Epithelial cell of prostate (primary cell): ENCODE results near the gene MDFI.

ENCODE experiments used
- DNase-seq: peaks from one replicate; pipeline ENCODE4 v3.0.0-alpha.2; 2011; ENCODE audit warnings: low read depth, low spot score
- H3K27ac ChIP-seq: fragments of 450-650 bp; 2 replicates; pipeline ENCODE4 v1.5.1; 2017; ENCODE audit warnings: mild to moderate bottlenecking

Gene MDFI

GRCh38 chr6:41647061-41647511 is 8.8 kb downstream of the MDFI start:
- no peak for DNase-seq
- no peak overlapping the region for H3K27ac ChIP-seq

- no peak for DNase-seq
- H3K27ac ChIP-seq: no peak overlapping the region
Observed at GRCh38 chr6:41648070-41648585, 9.9 kb downstream of the MDFI start.

GRCh38 chr6:41648921-41649320 is 10.7 kb downstream of the MDFI start:
- no peak overlapping the region for H3K27ac ChIP-seq
- DNase-seq: no peak

- no peak overlapping the region for H3K27ac ChIP-seq
- no peak for DNase-seq
Observed at GRCh38 chr6:41649596-41649995, 11.3 kb downstream of the MDFI start.

GRCh38 chr6:41650120-41650519 is 11.9 kb downstream of the MDFI start:
- H3K27ac ChIP-seq: no peak overlapping the region
- no peak for DNase-seq

- no peak overlapping the region for H3K27ac ChIP-seq
- no peak for DNase-seq
Observed at GRCh38 chr6:41651246-41651961, 13.1 kb downstream of the MDFI start.

GRCh38 chr6:41651962-41652657 is 13.8 kb downstream of the MDFI start:
- no peak for DNase-seq

GRCh38 chr6:41652866-41653652 is 14.8 kb downstream of the MDFI start:
- DNase-seq: no peak
- H3K27ac ChIP-seq: no peak overlapping the region

More at GRCh38 chr6:41651962-41652657, 13.8 kb downstream of the MDFI start:
- H3K27ac ChIP-seq: no peak overlapping the region

- DNase-seq: no peak
- no peak overlapping the region for H3K27ac ChIP-seq
Observed at GRCh38 chr6:41653691-41654090, 15.4 kb downstream of the MDFI start.

- no peak for DNase-seq
- no peak overlapping the region for H3K27ac ChIP-seq
Observed at GRCh38 chr6:41654151-41654697, 16.0 kb downstream of the MDFI start.

- DNase-seq: no peak
- H3K27ac ChIP-seq: no peak overlapping the region
Observed at GRCh38 chr6:41654698-41655151, 16.5 kb downstream of the MDFI start.

GRCh38 chr6:41655176-41655575 is 16.9 kb downstream of the MDFI start:
- no peak overlapping the region for H3K27ac ChIP-seq
- DNase-seq: no peak

- no peak for DNase-seq
- H3K27ac ChIP-seq: no peak overlapping the region
Observed at GRCh38 chr6:41655646-41656001, 17.4 kb downstream of the MDFI start.

GRCh38 chr6:41656002-41656691 is 17.9 kb downstream of the MDFI start:
- no peak overlapping the region for H3K27ac ChIP-seq
- no peak for DNase-seq

GRCh38 chr6:41657131-41658094 is 19.1 kb downstream of the MDFI start:
- no peak overlapping the region for H3K27ac ChIP-seq
- no peak for DNase-seq

- H3K27ac ChIP-seq: no peak overlapping the region
- DNase-seq: no peak
Observed at GRCh38 chr6:41658636-41659035, 20.4 kb downstream of the MDFI start.

- DNase-seq: no peak
- H3K27ac ChIP-seq: no peak overlapping the region
Observed at GRCh38 chr6:41659935-41660334, 21.7 kb downstream of the MDFI start.

- no peak overlapping the region for H3K27ac ChIP-seq
- DNase-seq: no peak
Observed at GRCh38 chr6:41663568-41663967, 25.3 kb downstream of the MDFI start.

- no peak overlapping the region for H3K27ac ChIP-seq
- DNase-seq: no peak
Observed at GRCh38 chr6:41664271-41664670, 26.0 kb downstream of the MDFI start.
